Testis (tissue), 3 donors: ENCODE measurements around the gene ZFP57. TPM values are rescaled to one million over a fixed set of nuclear protein-coding genes. Genes with fewer than 3 reads are reported as not detected.

Source experiments
- DNase-seq: peaks from one replicate; pipeline ENCODE4 v3.0.0-alpha.2; 2019
- H3K27ac ChIP-seq, 2 donors: fragments of 200-600 bp; sonication (generic); one replicate each; pipeline ENCODE4 v1.5.1; 2019
- H3K27me3 ChIP-seq: fragments of 200-600 bp; sonication (generic); one replicate; pipeline ENCODE4 v1.5.1; 2019
- H3K36me3 ChIP-seq: fragments of 200-600 bp; sonication (generic); one replicate; pipeline ENCODE4 v1.5.1; 2017; ENCODE audit warnings: low read depth; ENCODE audit errors: missing control alignments
- H3K4me1 ChIP-seq: fragments of 200-600 bp; sonication (generic); one replicate; pipeline ENCODE4 v1.5.1; 2019
- H3K4me3 ChIP-seq, 2 donors: fragments of 200-600 bp; sonication (generic); one replicate each; pipeline ENCODE4 v1.5.1; 2017 to 2019
- H3K9me3 ChIP-seq: fragments of 200-600 bp; sonication (generic); one replicate; pipeline ENCODE4 v1.5.1; 2017
- POLR2A ChIP-seq: fragments of 450-650 bp; IDR thresholded peaks from one replicate; pipeline ENCODE4 v1.6.1; 2017; ENCODE audit warnings: antibody characterized with exemption, mild to moderate bottlenecking, moderate library complexity
- WGBS, 2 donors: methylation state at CpG; one replicate each; pipeline ENCODE4 v1.1.5; 2018; 5-methylcytosine and 5-hydroxymethylcytosine counted together
- intact Hi-C: fragments of 100-400 bp; cut with DNase I; formaldehyde crosslinking; loops from one replicate; pipeline ENCODE4 v1.15.1; 2023; ENCODE audit warnings: low total_unique reads
- polyA plus RNA-seq: library from polyadenylated mRNA; stranded (reverse); fragments of 350-450 nt; fragmentation: Illumina TruSeq; extraction: RNeasy Lipid Tissue Mini Kit (QIAGEN cat#74804); gene quantifications from one replicate; pipeline ENCODE4 v1.2.3, GENCODE V29; 2014; ENCODE audit warnings: low read depth, low replicate concordance; ENCODE audit not compliant: insufficient read depth
- total RNA-seq, 2 donors: library from RNA; depleted of rRNA; stranded (reverse); fragments of >200 nt; gene quantifications; one replicate each; pipeline ENCODE4 v1.2.3, GENCODE V29; 2016
- TF ChIP-seq, protein P1 (sequence below), 3 experiments: fragments of 450-650 bp in 2 of 3; fragments of 200-600 bp in 1 of 3; sonication (generic) in 1 of 3; IDR thresholded peaks; one replicate each; pipeline ENCODE4 v1.5.1; 2016 to 2019; ENCODE audit warnings: antibody characterized with exemption in 3 of 3, mild to moderate bottlenecking in 2 of 3, moderate library complexity in 1 of 3

The ZFP57 gene
- total and polyA plus RNA-seq, 3 donors from 2014 or later = 0.91 to 1.6 (median 1.4) TPM

DNA sequence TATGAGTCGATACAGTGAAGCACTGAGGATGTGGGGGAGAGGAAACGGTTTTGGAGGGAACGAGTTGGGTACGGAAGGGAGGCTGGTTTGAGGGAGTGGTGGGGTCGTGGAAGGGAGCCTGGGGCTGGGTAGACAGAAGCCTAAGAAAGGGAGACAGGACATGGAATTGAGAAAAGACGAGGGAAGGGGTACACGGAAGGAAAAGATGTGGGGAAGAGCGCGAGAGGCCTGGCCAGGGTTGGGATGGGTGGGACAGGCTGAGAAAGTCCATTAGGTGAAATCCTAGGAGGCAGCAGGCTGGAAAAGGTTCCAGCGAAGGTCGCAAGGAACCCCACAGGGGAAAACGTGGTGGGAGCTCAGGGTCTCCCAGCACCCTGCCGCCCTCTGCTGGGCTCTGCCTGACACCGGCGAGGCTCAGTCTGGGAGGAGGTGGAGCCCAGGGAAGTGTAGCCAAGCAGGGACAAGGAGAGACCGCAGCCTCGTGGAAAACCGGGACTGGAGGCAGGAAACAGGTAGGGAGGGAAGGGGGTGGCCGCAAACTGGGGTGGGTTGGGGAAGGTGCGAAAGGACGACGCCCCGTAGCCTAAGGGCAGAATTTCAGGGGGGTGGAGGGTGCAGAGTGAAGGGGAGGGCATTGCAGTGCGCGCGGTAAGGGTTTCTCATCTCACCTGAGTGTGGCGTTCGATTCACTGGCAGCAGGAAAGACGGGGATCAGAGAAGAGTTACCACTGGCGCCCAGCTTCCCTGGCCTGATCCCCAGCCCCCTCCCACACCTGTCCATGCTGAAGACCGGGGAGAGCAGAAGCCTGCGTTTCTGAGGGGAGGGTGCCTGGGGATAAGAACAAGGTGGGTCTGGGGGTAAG lies 52.3 kb downstream of the ZFP57 start:
- DNase-seq = peak; percentile 81
- 4 to 12% methylated on average over 31 to 32 of the region's 32 CpGs for WGBS, 2 donors
- Histone ChIP-seq H3K27ac (peak overlapping the region; percentile 67 to 70), H3K9me3 (no peaks in the 10 kb centered on the region), H3K27me3 (no peaks in the 10 kb centered on the region), H3K36me3 (no peaks in the 10 kb centered on the region), H3K4me1 (peaks cover 10% of the 10 kb centered on the region), H3K4me3 (peak overlapping the region; percentile 63 to 68)
- TF ChIP-seq, protein P1, sequence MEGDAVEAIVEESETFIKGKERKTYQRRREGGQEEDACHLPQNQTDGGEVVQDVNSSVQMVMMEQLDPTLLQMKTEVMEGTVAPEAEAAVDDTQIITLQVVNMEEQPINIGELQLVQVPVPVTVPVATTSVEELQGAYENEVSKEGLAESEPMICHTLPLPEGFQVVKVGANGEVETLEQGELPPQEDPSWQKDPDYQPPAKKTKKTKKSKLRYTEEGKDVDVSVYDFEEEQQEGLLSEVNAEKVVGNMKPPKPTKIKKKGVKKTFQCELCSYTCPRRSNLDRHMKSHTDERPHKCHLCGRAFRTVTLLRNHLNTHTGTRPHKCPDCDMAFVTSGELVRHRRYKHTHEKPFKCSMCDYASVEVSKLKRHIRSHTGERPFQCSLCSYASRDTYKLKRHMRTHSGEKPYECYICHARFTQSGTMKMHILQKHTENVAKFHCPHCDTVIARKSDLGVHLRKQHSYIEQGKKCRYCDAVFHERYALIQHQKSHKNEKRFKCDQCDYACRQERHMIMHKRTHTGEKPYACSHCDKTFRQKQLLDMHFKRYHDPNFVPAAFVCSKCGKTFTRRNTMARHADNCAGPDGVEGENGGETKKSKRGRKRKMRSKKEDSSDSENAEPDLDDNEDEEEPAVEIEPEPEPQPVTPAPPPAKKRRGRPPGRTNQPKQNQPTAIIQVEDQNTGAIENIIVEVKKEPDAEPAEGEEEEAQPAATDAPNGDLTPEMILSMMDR (IDR thresholded peaks at IDR 0.05) = peak in 2 of 3 experiments; percentile 32 to 58
- no peak for TF ChIP-seq POLR2A
- intact Hi-C loops = no loop called here

DNA sequence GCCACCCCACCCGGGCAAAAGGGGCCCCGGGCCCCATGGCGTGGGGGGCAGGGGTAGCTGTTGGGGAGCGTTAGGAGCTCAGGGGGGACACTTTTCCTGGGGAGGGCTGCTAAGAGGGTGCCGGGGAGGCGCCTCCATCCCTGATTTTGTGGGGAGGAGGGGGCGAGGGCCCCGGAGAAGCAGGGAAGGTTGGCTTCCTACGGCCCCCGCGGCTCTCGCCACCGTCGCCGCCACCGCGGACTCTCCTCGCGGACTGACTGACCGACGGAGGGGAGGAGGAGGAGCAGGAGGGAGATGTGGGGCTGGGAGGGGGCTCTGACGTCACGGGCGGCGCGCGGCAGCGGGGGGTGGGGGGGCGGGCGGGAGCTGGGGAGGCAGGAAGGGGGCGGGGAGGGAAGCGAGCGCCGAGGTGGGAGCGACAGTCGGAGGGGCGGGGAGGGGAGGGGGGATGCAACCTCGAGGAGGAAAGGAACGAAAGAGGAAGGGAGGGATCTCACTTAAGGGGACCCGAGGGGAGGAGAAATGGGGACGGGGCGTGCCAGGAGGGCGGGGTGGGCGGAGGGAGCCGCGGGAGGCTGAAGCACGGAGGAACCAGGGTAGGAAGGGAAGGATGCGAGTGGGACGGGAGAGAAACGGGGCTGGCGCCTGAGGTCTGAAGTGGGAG lies 53.1 kb downstream of the ZFP57 start:
- 0 to 1% methylated on average over 13 to 41 of the region's 51 CpGs for WGBS, 2 donors
- peaks cover 10% of the 10 kb centered on the region for H3K4me1 ChIP-seq
- intact Hi-C loops = no loop called here

DNA sequence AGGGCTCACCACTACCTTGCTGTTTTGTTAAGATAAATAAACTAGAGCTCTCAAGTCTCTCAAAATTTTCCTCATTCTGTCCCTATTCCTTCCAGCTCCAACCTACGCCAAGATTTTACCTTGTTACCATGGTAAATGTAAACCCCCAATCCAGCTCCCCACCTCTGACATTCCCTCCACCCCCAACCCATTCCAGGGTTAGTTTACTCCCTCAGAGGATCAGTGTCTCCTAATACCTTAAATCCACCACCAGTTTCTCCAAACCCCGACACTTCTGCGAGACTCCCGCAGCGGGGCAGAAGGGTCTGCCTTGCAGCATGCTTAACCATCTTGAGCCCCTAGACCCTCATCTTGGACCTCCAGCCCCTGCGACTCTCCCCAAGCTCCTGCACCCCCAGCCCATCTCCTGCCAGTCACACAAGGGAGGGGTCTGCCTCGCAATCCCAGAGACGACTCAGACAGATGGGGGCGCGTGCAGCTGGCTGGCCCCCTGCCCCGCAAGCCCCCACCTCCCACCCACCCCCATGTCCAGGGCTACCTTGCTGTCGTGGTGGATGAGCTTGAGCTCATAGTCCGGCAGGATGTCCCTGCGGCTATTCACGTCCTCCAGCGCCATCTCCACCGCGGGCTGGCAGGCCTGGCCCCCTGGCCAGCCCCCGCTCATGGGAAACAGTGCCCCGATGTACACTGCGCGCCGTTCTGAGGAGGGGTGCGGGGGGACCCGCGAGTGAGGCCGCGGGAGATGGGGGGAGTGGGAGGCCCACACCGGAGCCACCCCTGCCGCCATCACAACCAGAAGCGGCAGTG lies 53.8 kb downstream of the ZFP57 start:
- intact Hi-C loops = no loop called here
- no peaks in the 10 kb centered on the region for H3K27me3 ChIP-seq
- peak overlapping the region; percentile 63 to 68 for H3K4me3 ChIP-seq
- WGBS, 2 donors = 8 to 12% methylated on average over 26 to 31 of the region's 31 CpGs
- H3K4me1 ChIP-seq = peaks cover 10% of the 10 kb centered on the region
- DNase-seq = no peak
- no peak for TF ChIP-seq POLR2A
- TF ChIP-seq, protein P1 (IDR thresholded peaks at IDR 0.05) = no peak
- no peaks in the 10 kb centered on the region for H3K9me3 ChIP-seq
- H3K27ac ChIP-seq = peak overlapping the region; percentile 67 to 70
- no peaks in the 10 kb centered on the region for H3K36me3 ChIP-seq

More for the DNA sequence above, 53.1 kb downstream of the ZFP57 start:
- Histone ChIP-seq H3K9me3 (no peaks in the 10 kb centered on the region), H3K4me3 (peak overlapping the region; percentile 63 to 68), H3K36me3 (no peaks in the 10 kb centered on the region), H3K27me3 (no peaks in the 10 kb centered on the region), H3K27ac (peak overlapping the region; percentile 67 to 70)
- no peak for TF ChIP-seq POLR2A
- TF ChIP-seq, protein P1 (IDR thresholded peaks at IDR 0.05) = no peak
- DNase-seq = peak; percentile 68

DNA sequence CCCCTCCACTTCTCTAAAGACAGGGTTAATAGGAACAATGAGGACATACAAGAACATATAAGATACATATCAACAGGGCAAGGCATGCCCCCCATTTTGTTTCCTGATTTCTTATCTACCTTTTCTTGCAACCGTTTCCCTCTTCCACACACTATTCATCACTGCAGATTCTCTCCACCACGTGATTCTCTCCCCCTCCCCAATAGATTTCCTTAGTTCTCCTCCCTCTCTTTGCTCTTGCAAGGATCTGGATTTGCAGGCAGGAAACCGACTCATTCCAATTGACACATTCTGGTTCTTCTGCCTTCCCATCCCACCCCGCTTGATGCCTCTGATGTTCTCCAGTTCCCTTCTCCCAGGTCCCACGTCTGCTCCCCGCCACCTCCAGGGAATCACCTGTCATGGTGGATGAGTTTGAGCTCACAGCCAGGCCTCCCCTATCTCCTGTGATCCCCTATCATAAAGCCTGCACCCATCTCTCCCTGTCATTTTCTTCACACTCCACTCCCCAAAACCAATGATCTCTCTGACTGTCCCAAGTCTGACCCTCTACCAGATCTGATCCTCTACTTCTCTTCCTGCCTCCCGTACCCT lies 55.5 kb downstream of the ZFP57 start:
- no peaks in the 10 kb centered on the region for H3K9me3 ChIP-seq
- H3K27me3 ChIP-seq = no peaks in the 10 kb centered on the region
- peaks cover 6% of the 10 kb centered on the region for H3K4me1 ChIP-seq
- intact Hi-C loops = no loop called here
- no peak overlapping the region for H3K27ac ChIP-seq
- WGBS, 2 donors = 69 to 75% methylated on average over 7 of the region's 7 CpGs
- no peak overlapping the region for H3K4me3 ChIP-seq
- no peaks in the 10 kb centered on the region for H3K36me3 ChIP-seq
- DNase-seq = no peak
- TF ChIP-seq, protein P1 (IDR thresholded peaks at IDR 0.05) = no peak
- TF ChIP-seq POLR2A = no peak
